Mononuclear cell (primary cell): ENCODE results near the gene METTL16. TPM values are rescaled to one million over a fixed set of nuclear protein-coding genes. Genes with fewer than 3 reads are reported as not detected.

Source experiments
- H3K27me3 ChIP-seq: 2 replicates; pipeline ENCODE4 v1.6.0; 2011; ENCODE audit warnings: low read length, control low read depth; ENCODE audit not compliant: insufficient read depth
- H3K4me1 ChIP-seq: 2 replicates; pipeline ENCODE4 v1.5.1; 2011; ENCODE audit warnings: mild to moderate bottlenecking, low read length, control low read depth; ENCODE audit not compliant: insufficient read depth
- H3K4me3 ChIP-seq: 2 replicates; pipeline ENCODE4 v1.5.1; 2011; ENCODE audit warnings: mild to moderate bottlenecking, low read length, moderate library complexity
- H3K9me3 ChIP-seq: 2 replicates; pipeline ENCODE4 v1.5.1; 2011; ENCODE audit warnings: low read depth, mild to moderate bottlenecking, control low read depth, low read length
- total RNA-seq: library from RNA; depleted of rRNA; stranded (reverse); fragments of >200 nt; gene quantifications from one replicate; pipeline ENCODE4 v1.2.3, GENCODE V29; 2012

The METTL16 gene
- total RNA-seq, 1 donor = 50.3 TPM

- H3K4me1 ChIP-seq = peaks cover 8% of the 10 kb centered on the region
- no peaks in the 10 kb centered on the region for H3K27me3 ChIP-seq
- no peak overlapping the region for H3K4me3 ChIP-seq
- no peaks in the 10 kb centered on the region for H3K9me3 ChIP-seq
Observed at GRCh38 chr17:2383628-2384167, 128.0 kb downstream of the METTL16 start.

- H3K27me3 ChIP-seq = no peaks in the 10 kb centered on the region
- H3K4me1 ChIP-seq = peaks cover 8% of the 10 kb centered on the region
- H3K9me3 ChIP-seq = no peaks in the 10 kb centered on the region
- no peak overlapping the region for H3K4me3 ChIP-seq
Observed at GRCh38 chr17:2380950-2381649, 130.6 kb downstream of the METTL16 start.

- H3K4me3 ChIP-seq = no peak overlapping the region
- no peaks in the 10 kb centered on the region for H3K9me3 ChIP-seq
- peaks cover 8% of the 10 kb centered on the region for H3K4me1 ChIP-seq
- H3K27me3 ChIP-seq = no peaks in the 10 kb centered on the region
Observed at GRCh38 chr17:2380226-2380922, 131.3 kb downstream of the METTL16 start.

GRCh38 chr17:2379489-2380225 is 132.0 kb downstream of the METTL16 start:
- no peaks in the 10 kb centered on the region for H3K27me3 ChIP-seq
- H3K4me3 ChIP-seq = no peak overlapping the region
- peaks cover 8% of the 10 kb centered on the region for H3K4me1 ChIP-seq

GRCh38 chr17:2378905-2379304 is 132.8 kb downstream of the METTL16 start:
- no peaks in the 10 kb centered on the region for H3K27me3 ChIP-seq
- H3K4me1 ChIP-seq = peaks cover 8% of the 10 kb centered on the region
- H3K9me3 ChIP-seq = no peaks in the 10 kb centered on the region
- no peak overlapping the region for H3K4me3 ChIP-seq

More at GRCh38 chr17:2379489-2380225, 132.0 kb downstream of the METTL16 start:
- no peaks in the 10 kb centered on the region for H3K9me3 ChIP-seq

GRCh38 chr17:2377659-2378058 is 134.0 kb downstream of the METTL16 start:
- Histone ChIP-seq H3K4me1 (peaks cover 6% of the 10 kb centered on the region), H3K4me3 (no peak overlapping the region), H3K9me3 (no peaks in the 10 kb centered on the region), H3K27me3 (no peaks in the 10 kb centered on the region)

- H3K4me3 ChIP-seq = no peak overlapping the region
- no peaks in the 10 kb centered on the region for H3K27me3 ChIP-seq
- H3K9me3 ChIP-seq = no peaks in the 10 kb centered on the region
- no peaks in the 10 kb centered on the region for H3K4me1 ChIP-seq
Observed at GRCh38 chr17:2376107-2376506, 135.6 kb downstream of the METTL16 start.

- no peak overlapping the region for H3K4me3 ChIP-seq
Observed at GRCh38 chr17:2375406-2375805, 136.3 kb downstream of the METTL16 start.

GRCh38 chr17:2374549-2375285 is 137.0 kb downstream of the METTL16 start:
- H3K4me1 ChIP-seq = no peaks in the 10 kb centered on the region
- no peaks in the 10 kb centered on the region for H3K9me3 ChIP-seq
- H3K4me3 ChIP-seq = no peak overlapping the region
- H3K27me3 ChIP-seq = no peaks in the 10 kb centered on the region

More at GRCh38 chr17:2375406-2375805, 136.3 kb downstream of the METTL16 start:
- H3K9me3 ChIP-seq = no peaks in the 10 kb centered on the region
- H3K27me3 ChIP-seq = no peaks in the 10 kb centered on the region
- no peaks in the 10 kb centered on the region for H3K4me1 ChIP-seq

- Histone ChIP-seq H3K4me3 (no peak overlapping the region), H3K9me3 (no peaks in the 10 kb centered on the region), H3K27me3 (no peaks in the 10 kb centered on the region), H3K4me1 (peaks cover 4% of the 10 kb centered on the region)
Observed at GRCh38 chr17:2373179-2373578, 138.5 kb downstream of the METTL16 start.

- Histone ChIP-seq H3K4me3 (no peak overlapping the region), H3K9me3 (no peaks in the 10 kb centered on the region), H3K27me3 (no peaks in the 10 kb centered on the region), H3K4me1 (peaks cover 4% of the 10 kb centered on the region)
Observed at GRCh38 chr17:2372681-2373080, 139.0 kb downstream of the METTL16 start.

GRCh38 chr17:2372180-2372579 is 139.5 kb downstream of the METTL16 start:
- Histone ChIP-seq H3K4me3 (no peak overlapping the region), H3K27me3 (no peaks in the 10 kb centered on the region), H3K4me1 (peaks cover 4% of the 10 kb centered on the region), H3K9me3 (no peaks in the 10 kb centered on the region)

- no peaks in the 10 kb centered on the region for H3K27me3 ChIP-seq
- no peak overlapping the region for H3K4me3 ChIP-seq
- peaks cover 4% of the 10 kb centered on the region for H3K4me1 ChIP-seq
- H3K9me3 ChIP-seq = no peaks in the 10 kb centered on the region
Observed at GRCh38 chr17:2371183-2372130, 140.2 kb downstream of the METTL16 start.

- Histone ChIP-seq H3K4me1 (peaks cover 4% of the 10 kb centered on the region), H3K4me3 (no peak overlapping the region), H3K27me3 (no peaks in the 10 kb centered on the region), H3K9me3 (no peaks in the 10 kb centered on the region)
Observed at GRCh38 chr17:2370211-2370589, 141.5 kb downstream of the METTL16 start.
